OCI-LY7 (cell line): ENCODE data around the gene MTCL1. TPM values are rescaled to one million over a fixed set of nuclear protein-coding genes. Genes with fewer than 3 reads are reported as not detected.

ENCODE experiments used
- BruUV-seq: library from RNA; stranded (reverse); fragments of 400-500 nt; replicated peaks from 2 replicates; lab custom pipeline; 2021; lab: Mats Ljungman, UMichigan
- CTCF ChIA-PET: fragments of 300-600 bp; sonication (Branson Sonifier 250); formaldehyde crosslinking; loops from one replicate; lab custom pipeline; 2022; ENCODE audit warnings: antibody characterized with exemption; ENCODE audit not compliant: unreplicated experiment; lab: Charles Lee
- POLR2A ChIA-PET: fragments of 300-600 bp; sonication (Branson Sonifier 250); formaldehyde crosslinking; loops from one replicate; lab custom pipeline; 2022; ENCODE audit warnings: antibody characterized with exemption; lab: Charles Lee
- DNase-seq: peaks from one replicate; pipeline ENCODE4 v3.0.0-alpha.2; 2015; ENCODE audit warnings: low spot score
- H2AFZ ChIP-seq: fragments of 200-600 bp; sonication (generic), shearing (Covaris generic); 2 replicates; pipeline ENCODE4 v1.6.1; 2014; ENCODE audit warnings: mild to moderate bottlenecking, antibody characterized with exemption, low read length, moderate library complexity
- H3K27ac ChIP-seq: fragments of 200-600 bp; sonication (generic); 2 replicates; pipeline ENCODE4 v1.5.1; 2014; ENCODE audit warnings: mixed run types, low read depth, mild to moderate bottlenecking, moderate library complexity, low read length, inconsistent platforms; ENCODE audit not compliant: poor library complexity, severe bottlenecking
- H3K36me3 ChIP-seq: fragments of 200-600 bp; sonication (generic); 2 replicates; pipeline ENCODE4 v1.6.1; 2014; ENCODE audit warnings: mild to moderate bottlenecking, antibody characterized with exemption, low read length, moderate library complexity, mixed read lengths; ENCODE audit not compliant: insufficient read depth
- H3K4me1 ChIP-seq: fragments of 200-600 bp; sonication (generic); 2 replicates; pipeline ENCODE4 v1.5.1; 2014; ENCODE audit warnings: mild to moderate bottlenecking, low read length; ENCODE audit not compliant: insufficient read depth, poor library complexity, severe bottlenecking
- H3K4me2 ChIP-seq: fragments of 200-600 bp; sonication (generic); 2 replicates; pipeline ENCODE4 v1.6.1; 2014; ENCODE audit warnings: mild to moderate bottlenecking, low read length
- H3K4me3 ChIP-seq: fragments of 200-600 bp; sonication (generic); 2 replicates; pipeline ENCODE4 v1.5.1; 2014; ENCODE audit warnings: mild to moderate bottlenecking, low read depth, low read length; ENCODE audit not compliant: poor library complexity, severe bottlenecking
- H3K79me2 ChIP-seq: fragments of 200-600 bp; sonication (generic); 2 replicates; pipeline ENCODE4 v1.6.1; 2016; ENCODE audit warnings: low read depth, mild to moderate bottlenecking, low read length, moderate library complexity, mixed read lengths; ENCODE audit not compliant: insufficient read depth
- H3K9me2 ChIP-seq: fragments of 200-600 bp; sonication (generic); 2 replicates; pipeline ENCODE4 v1.6.1; 2016; ENCODE audit warnings: mild to moderate bottlenecking, low read length, mixed read lengths; ENCODE audit not compliant: insufficient read depth
- H3K9me3 ChIP-seq: fragments of 200-600 bp; sonication (generic); 2 replicates; pipeline ENCODE4 v1.6.1; 2014; ENCODE audit warnings: mild to moderate bottlenecking, mixed run types, low read length, mixed read lengths
- H4K20me1 ChIP-seq: fragments of 200-600 bp; sonication (generic); 2 replicates; pipeline ENCODE4 v1.6.1; 2014; ENCODE audit warnings: mild to moderate bottlenecking, antibody characterized with exemption, low read length, moderate library complexity, mixed read lengths; ENCODE audit not compliant: insufficient read depth
- EZH2phosphoT487 ChIP-seq: fragments of 200-600 bp; sonication (generic); IDR thresholded peaks from 2 replicates; pipeline ENCODE4 v1.6.1; 2018; ENCODE audit warnings: low read depth, borderline replicate concordance, mild to moderate bottlenecking, mixed run types, antibody characterized with exemption, low read length, moderate library complexity, mixed read lengths
- intact Hi-C: fragments of 100-400 bp; cut with micrococcal nuclease; formaldehyde crosslinking; loops from one replicate; pipeline ENCODE4 v1.10.0; 2022; ENCODE audit not compliant: unreplicated experiment
- total RNA-seq, 2 experiments: library from RNA; depleted of rRNA in 1 of 2; stranded (reverse); fragments of >200 nt in 1 of 2; shearing (Covaris generic) in 1 of 2; gene quantifications; 2 replicates each; pipeline ENCODE4 v1.2.3, GENCODE V29; 2014 to 2022
- TF ChIP-seq, protein P1 (sequence below): fragments of 200-600 bp; sonication (generic); conservative IDR thresholded peaks from 2 replicates; pipeline ENCODE4 v1.5.1; 2014; ENCODE audit warnings: mild to moderate bottlenecking, antibody characterized with exemption, low read length, moderate library complexity, mixed read lengths

The MTCL1 gene
- total RNA-seq, 2 experiments from 2014 or later = 96.8 to 159 TPM

DNA sequence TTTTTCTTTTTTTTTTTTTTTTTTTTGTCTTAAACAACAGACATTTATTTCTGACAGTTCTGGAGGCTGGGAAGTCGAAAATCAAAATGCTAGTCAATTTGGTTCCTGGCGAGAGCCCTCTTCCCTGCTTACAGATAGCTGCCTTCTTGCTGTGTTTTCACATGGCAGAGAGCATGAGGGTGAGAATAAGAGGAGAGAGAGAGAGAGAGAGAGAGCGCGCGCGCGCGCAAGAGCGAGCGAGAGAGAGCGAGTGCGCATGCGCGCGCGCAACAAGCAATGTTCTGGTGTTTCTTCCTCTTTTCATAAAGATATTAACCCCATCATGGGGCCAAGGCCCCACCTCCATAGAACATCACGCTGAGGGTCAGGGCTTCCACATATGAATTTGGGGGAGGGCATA lies 20.9 kb downstream of the MTCL1 start:
- H3K27ac ChIP-seq = peak overlapping the region; percentile 84
- H4K20me1 ChIP-seq = no peaks in the 10 kb centered on the region
- intact Hi-C loops = loop anchor here (2.0 kb wide), 2 partner anchors 17 to 19 kb away; no protein-coding TSS in a partner anchor
- ChIA-PET CTCF (no interaction called here), POLR2A (interaction anchor here (0.6 to 6.7 kb wide), 7 partner anchors 11 to 57 kb away, joined by 3 to 53 read pairs (median 9); no protein-coding TSS in a partner anchor)
- H3K79me2 ChIP-seq = peaks cover 48% of the 10 kb centered on the region
- H3K4me1 ChIP-seq = peaks cover 50% of the 10 kb centered on the region
- peaks cover 92% of the 10 kb centered on the region for H3K36me3 ChIP-seq
- peak overlapping the region; percentile 63 for H3K4me2 ChIP-seq
- no peak for TF ChIP-seq EZH2phosphoT487
- TF ChIP-seq, protein P1, sequence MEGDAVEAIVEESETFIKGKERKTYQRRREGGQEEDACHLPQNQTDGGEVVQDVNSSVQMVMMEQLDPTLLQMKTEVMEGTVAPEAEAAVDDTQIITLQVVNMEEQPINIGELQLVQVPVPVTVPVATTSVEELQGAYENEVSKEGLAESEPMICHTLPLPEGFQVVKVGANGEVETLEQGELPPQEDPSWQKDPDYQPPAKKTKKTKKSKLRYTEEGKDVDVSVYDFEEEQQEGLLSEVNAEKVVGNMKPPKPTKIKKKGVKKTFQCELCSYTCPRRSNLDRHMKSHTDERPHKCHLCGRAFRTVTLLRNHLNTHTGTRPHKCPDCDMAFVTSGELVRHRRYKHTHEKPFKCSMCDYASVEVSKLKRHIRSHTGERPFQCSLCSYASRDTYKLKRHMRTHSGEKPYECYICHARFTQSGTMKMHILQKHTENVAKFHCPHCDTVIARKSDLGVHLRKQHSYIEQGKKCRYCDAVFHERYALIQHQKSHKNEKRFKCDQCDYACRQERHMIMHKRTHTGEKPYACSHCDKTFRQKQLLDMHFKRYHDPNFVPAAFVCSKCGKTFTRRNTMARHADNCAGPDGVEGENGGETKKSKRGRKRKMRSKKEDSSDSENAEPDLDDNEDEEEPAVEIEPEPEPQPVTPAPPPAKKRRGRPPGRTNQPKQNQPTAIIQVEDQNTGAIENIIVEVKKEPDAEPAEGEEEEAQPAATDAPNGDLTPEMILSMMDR = no peak
- no peaks in the 10 kb centered on the region for H3K9me2 ChIP-seq
- peaks cover 8% of the 10 kb centered on the region; the same call in 1 of the 2 replicates for H3K9me3 ChIP-seq
- no peak overlapping the region for H2AFZ ChIP-seq
- BruUV-seq = no TSS peak
- peak overlapping the region; percentile 34 for H3K4me3 ChIP-seq
- DNase-seq = peak; percentile 53

DNA sequence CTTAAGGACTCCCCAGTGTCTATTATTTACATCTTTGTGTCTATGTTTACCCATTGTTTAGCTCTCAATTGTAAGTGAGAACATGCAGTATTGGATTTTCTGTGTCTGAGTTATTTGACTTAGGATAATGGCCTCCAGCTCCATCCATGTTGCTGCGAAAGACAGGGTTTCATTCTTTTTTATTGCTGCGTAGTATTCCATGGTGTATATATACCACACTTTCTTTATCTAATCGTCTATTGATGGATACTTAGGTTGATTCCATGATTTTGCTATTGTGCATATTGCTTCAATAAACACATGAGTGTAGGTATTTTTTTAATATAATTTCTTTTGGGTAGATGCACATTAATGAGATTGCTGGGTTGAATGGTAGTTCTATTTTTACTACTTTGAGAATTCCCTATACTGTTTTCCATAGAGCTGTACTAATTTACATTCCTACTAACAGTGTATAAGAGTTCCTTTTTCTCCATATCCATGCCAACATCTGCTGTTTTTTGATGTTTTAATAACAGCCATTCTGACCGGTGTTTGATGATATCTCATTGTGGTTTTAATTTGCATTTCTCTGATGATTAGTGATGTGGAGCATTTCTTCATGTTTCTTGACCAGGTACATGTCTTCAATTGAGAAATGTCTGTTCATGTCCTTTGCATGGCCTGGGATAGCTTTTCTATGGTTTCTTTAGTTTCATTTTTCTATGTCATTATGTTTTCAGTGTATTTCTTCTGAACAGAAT lies 21.8 kb downstream of the MTCL1 start:
- intact Hi-C loops = loop anchor here (1.0 to 2.0 kb wide), 3 partner anchors 18 to 28 kb away; no protein-coding TSS in a partner anchor
- peak overlapping the region; percentile 84 for H3K27ac ChIP-seq
- H2AFZ ChIP-seq = no peak overlapping the region
- CTCF ChIA-PET = interaction anchor here (0.6 to 1.0 kb wide), 2 partner anchors 10 to 1265 kb away, joined by 3 read pairs; no protein-coding TSS in a partner anchor
- no peaks in the 10 kb centered on the region for H4K20me1 ChIP-seq
- peak overlapping the region; percentile 34 for H3K4me3 ChIP-seq
- peaks cover 8% of the 10 kb centered on the region; the same call in 1 of the 2 replicates for H3K9me3 ChIP-seq
- TF ChIP-seq, protein P1 = no peak
- no peak for TF ChIP-seq EZH2phosphoT487
- peak overlapping the region; percentile 63 for H3K4me2 ChIP-seq
- H3K4me1 ChIP-seq = peaks cover 50% of the 10 kb centered on the region
- H3K36me3 ChIP-seq = peaks cover 92% of the 10 kb centered on the region
- no peaks in the 10 kb centered on the region for H3K9me2 ChIP-seq
- DNase-seq = peak; percentile 68
- H3K79me2 ChIP-seq = peaks cover 48% of the 10 kb centered on the region
- BruUV-seq = no TSS peak
- POLR2A ChIA-PET = interaction anchor here (0.8 to 6.7 kb wide), 11 partner anchors 10 to 339 kb away, joined by 3 to 53 read pairs (median 4); no protein-coding TSS in a partner anchor
